ENCODE measurements around the gene TMEM131. TPM values are rescaled to one million over a fixed set of nuclear protein-coding genes. Genes with fewer than 3 reads are reported as not detected.

TMEM131 gene
- total RNA-seq, 4 donors from 2014 or later = 78.4 to 86.4 (median 80.5) TPM

DNA sequence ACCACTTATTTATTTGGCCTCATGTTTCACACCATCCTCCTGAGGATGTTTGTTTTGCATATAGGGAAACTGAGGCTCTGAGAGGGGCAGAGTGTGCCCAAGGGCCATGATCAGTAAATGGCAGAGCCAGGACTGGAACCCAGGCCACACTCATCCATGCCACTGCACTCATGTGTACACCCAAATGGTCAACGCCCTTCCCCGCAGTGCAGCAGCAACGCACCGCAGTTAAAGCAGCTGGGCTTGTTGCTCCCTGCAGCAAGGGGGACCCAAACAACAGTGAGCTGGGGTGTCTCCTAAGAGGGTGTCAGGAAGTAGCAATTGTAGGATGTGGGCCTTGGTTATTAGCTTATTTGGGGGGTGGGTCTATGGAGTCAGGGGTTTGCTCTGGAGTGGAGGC, 245.7 kb downstream of the TMEM131 start:
- no peak for TF ChIP-seq POLR2A (IDR thresholded peaks at IDR 0.05)
- no peak for TF ChIP-seq POLR2AphosphoS5 (IDR thresholded peaks at IDR 0.05)
- TF ChIP-seq, protein P1, sequence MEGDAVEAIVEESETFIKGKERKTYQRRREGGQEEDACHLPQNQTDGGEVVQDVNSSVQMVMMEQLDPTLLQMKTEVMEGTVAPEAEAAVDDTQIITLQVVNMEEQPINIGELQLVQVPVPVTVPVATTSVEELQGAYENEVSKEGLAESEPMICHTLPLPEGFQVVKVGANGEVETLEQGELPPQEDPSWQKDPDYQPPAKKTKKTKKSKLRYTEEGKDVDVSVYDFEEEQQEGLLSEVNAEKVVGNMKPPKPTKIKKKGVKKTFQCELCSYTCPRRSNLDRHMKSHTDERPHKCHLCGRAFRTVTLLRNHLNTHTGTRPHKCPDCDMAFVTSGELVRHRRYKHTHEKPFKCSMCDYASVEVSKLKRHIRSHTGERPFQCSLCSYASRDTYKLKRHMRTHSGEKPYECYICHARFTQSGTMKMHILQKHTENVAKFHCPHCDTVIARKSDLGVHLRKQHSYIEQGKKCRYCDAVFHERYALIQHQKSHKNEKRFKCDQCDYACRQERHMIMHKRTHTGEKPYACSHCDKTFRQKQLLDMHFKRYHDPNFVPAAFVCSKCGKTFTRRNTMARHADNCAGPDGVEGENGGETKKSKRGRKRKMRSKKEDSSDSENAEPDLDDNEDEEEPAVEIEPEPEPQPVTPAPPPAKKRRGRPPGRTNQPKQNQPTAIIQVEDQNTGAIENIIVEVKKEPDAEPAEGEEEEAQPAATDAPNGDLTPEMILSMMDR (IDR thresholded peaks at IDR 0.05) = no peak
- no peak overlapping the region for H3K4me3 ChIP-seq
- 97% methylated on average over 4 of the region's 4 CpGs; no CpG with 5 or more reads in 1 of the 2 donors for WGBS, 2 donors (ENCODE audit: low coverage in 1 of 2)
- H3K9me3 ChIP-seq = no peaks in the 10 kb centered on the region
- H3K27me3 ChIP-seq = no peaks in the 10 kb centered on the region
- no peak for DNase-seq
- in situ Hi-C loops (cut with MboI; ENCODE audit: low pct_ligation_motif_present in 1 of 4, low pct_unique_long_range_greater_than_20kb in 1 of 4, low sequenced_read_pairs in 3 of 4) (no loop called here), intact Hi-C loops (cut with DNase I; ENCODE audit: low total_unique reads) (no loop called here)
- no peak overlapping the region for H3K27ac ChIP-seq
- peaks cover 0 to 19% (median 7%) of the 10 kb centered on the region in 4 donors for H3K4me1 ChIP-seq
- H3K36me3 ChIP-seq = peaks cover 0 to 7% (median 0%) of the 10 kb centered on the region in 4 donors

DNA sequence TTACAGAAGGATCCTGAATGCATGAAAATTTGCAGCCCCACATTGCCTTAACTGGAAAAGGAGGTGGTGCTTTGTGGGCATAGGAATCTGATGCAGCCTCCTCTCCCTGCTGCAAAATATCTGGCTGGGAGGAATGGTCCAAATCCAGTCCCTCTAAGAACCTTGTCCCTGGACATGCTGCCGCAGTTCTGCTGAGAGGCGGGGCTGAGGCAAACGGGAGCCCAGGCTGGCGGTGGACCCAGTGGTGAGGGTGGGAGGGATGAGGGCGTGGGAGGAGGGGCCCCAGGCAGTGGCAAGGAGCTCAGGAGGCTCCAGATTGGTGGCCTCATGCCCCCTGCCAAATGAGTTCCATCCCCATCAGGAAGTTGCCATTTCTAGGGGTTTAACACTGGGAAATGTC, 246.2 kb downstream of the TMEM131 start:
- WGBS, 2 donors (ENCODE audit: low coverage in 1 of 2) = 82% methylated on average over 5 of the region's 5 CpGs; no CpG with 5 or more reads in 1 of the 2 donors
- intact Hi-C loops (cut with DNase I; ENCODE audit: low total_unique reads) = no loop called here
- no peak for TF ChIP-seq POLR2A (IDR thresholded peaks at IDR 0.05)
- TF ChIP-seq, protein P1 (IDR thresholded peaks at IDR 0.05) = no peak
- TF ChIP-seq EP300 (IDR thresholded peaks at IDR 0.05; ENCODE audit: low read depth) = no peak
- no peak for TF ChIP-seq POLR2AphosphoS5 (IDR thresholded peaks at IDR 0.05)

DNA sequence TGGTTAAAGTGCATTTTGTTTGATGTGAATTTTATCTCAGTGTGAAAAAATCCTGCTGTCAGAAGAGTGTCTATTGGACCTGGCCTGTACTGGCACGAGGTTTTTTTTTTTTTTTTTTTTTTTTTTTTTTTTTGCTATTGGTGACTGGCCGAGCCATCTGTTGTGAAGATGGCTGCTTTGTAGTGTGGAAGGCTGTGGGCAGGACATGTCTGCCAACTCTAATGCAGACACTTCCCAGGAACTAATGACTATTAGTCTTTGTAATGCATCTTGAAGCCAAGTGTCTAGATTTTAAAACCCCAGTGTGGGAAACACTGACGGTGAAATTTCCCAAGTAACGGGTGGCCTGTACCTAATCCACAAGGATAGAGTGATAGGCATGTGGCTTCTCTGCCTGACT, 248.0 kb downstream of the TMEM131 start:
- H3K4me3 ChIP-seq = no peak overlapping the region
- peaks cover 0 to 19% (median 7%) of the 10 kb centered on the region in 4 donors for H3K4me1 ChIP-seq
- WGBS, 2 donors (ENCODE audit: low coverage in 1 of 2) = 40 to 71% methylated on average over 1 to 4 of the region's 4 CpGs
- DNase-seq = no peak
- TF ChIP-seq, protein P1 (IDR thresholded peaks at IDR 0.05) = no peak
- no peak for TF ChIP-seq POLR2A (IDR thresholded peaks at IDR 0.05)
- no peak for TF ChIP-seq EP300 (IDR thresholded peaks at IDR 0.05; ENCODE audit: low read depth)
- TF ChIP-seq POLR2AphosphoS5 (IDR thresholded peaks at IDR 0.05) = no peak
- no peaks in the 10 kb centered on the region for H3K9me3 ChIP-seq
- peaks cover 0 to 7% (median 0%) of the 10 kb centered on the region in 4 donors for H3K36me3 ChIP-seq
- H3K27me3 ChIP-seq = no peaks in the 10 kb centered on the region
- in situ Hi-C loops (cut with MboI; ENCODE audit: low pct_ligation_motif_present in 1 of 4, low pct_unique_long_range_greater_than_20kb in 1 of 4, low sequenced_read_pairs in 3 of 4) (no loop called here), intact Hi-C loops (cut with DNase I; ENCODE audit: low total_unique reads) (no loop called here)
- no peak overlapping the region for H3K27ac ChIP-seq

More for the DNA sequence above, 246.2 kb downstream of the TMEM131 start:
- no peak for DNase-seq
- no peaks in the 10 kb centered on the region for H3K27me3 ChIP-seq
- H3K4me1 ChIP-seq = peaks cover 0 to 19% (median 7%) of the 10 kb centered on the region in 4 donors
- no peak overlapping the region for H3K27ac ChIP-seq
- H3K36me3 ChIP-seq = peaks cover 0 to 7% (median 0%) of the 10 kb centered on the region in 4 donors
- no peaks in the 10 kb centered on the region for H3K9me3 ChIP-seq
- in situ Hi-C loops (cut with MboI; ENCODE audit: low pct_ligation_motif_present in 1 of 4, low pct_unique_long_range_greater_than_20kb in 1 of 4, low sequenced_read_pairs in 3 of 4) = no loop called here
- no peak overlapping the region for H3K4me3 ChIP-seq

DNA sequence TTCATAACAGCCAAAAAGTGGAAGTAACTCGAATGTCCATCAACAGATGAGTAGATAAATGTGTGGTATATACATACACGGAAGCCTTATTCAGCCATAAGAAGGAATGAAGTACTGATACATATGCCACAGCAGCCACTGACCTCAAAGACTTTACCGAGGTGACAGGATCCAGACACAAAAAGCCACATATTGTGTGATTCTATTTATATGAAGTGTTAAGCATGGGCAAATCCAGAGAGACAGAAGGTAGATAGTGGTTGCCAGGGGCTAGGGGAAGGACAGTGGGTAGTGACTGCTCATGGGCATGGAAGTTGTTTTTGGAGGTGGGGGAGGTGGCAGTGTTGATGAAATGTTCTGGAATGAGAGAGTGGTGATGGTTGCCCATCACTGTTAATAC, 248.5 kb downstream of the TMEM131 start:
- H3K4me1 ChIP-seq = peaks cover 0 to 19% (median 7%) of the 10 kb centered on the region in 4 donors
- H3K36me3 ChIP-seq = peaks cover 0 to 7% (median 0%) of the 10 kb centered on the region in 4 donors
- no peak overlapping the region for H3K27ac ChIP-seq
- no peak overlapping the region for H3K4me3 ChIP-seq
- no peaks in the 10 kb centered on the region for H3K27me3 ChIP-seq
- intact Hi-C loops (cut with DNase I; ENCODE audit: low total_unique reads) (no loop called here), in situ Hi-C loops (cut with MboI; ENCODE audit: low pct_ligation_motif_present in 1 of 4, low pct_unique_long_range_greater_than_20kb in 1 of 4, low sequenced_read_pairs in 3 of 4) (no loop called here)
- TF ChIP-seq, protein P1 (IDR thresholded peaks at IDR 0.05) = no peak
- TF ChIP-seq POLR2A (IDR thresholded peaks at IDR 0.05) (no peak), EP300 (IDR thresholded peaks at IDR 0.05; ENCODE audit: low read depth) (no peak), POLR2AphosphoS5 (IDR thresholded peaks at IDR 0.05) (no peak)
- no peaks in the 10 kb centered on the region for H3K9me3 ChIP-seq
- WGBS, 2 donors (ENCODE audit: low coverage in 1 of 2) = 57 to 60% methylated on average over 3 of the region's 3 CpGs
- DNase-seq = no peak

Measured in transverse colon (tissue), 4 donors.